Keratinocyte (primary cell): ENCODE data around the gene RBMY1A1. TPM values are rescaled to one million over a fixed set of nuclear protein-coding genes. Genes with fewer than 3 reads are reported as not detected.

Experiments
- polyA plus RNA-seq, 5 experiments: library from polyadenylated mRNA; depleted of rRNA in 3 of 5; stranded (reverse) in 3 of 5; stranded (forward) in 1 of 5; unstranded in 1 of 5; fragments of >200 nt; gene quantifications; 1 replicate in 1 of 5; 2 replicates in 3 of 5; 3 replicates in 1 of 5; pipeline versions ENCODE4 v1.2.1 to v1.2.3, GENCODE V29; 2011 to 2012; ENCODE audit warnings: missing spikeins in 2 of 5, low read depth in 1 of 5, low replicate concordance in 1 of 5

Gene RBMY1A1
- polyA plus RNA-seq, 1 donor (not counting 4 experiments of a cell fraction or from before 2014, with no cell fraction given), result not detected

Other genes starting within 250 kb of the RBMY1A1 start
- not detected in 3 replicates for gene RBMY1B, start 23.5 kb upstream of the RBMY1A1 start, polyA plus RNA-seq